GM21528 (cell line): ENCODE measurements around the gene GATA5.

Experiments
- ATAC-seq: cut with Tn5 transposase; IDR thresholded peaks from one replicate; pipeline ENCODE4 v1.9.1; 2021; ENCODE audit warnings: mild to moderate bottlenecking, moderate library complexity; ENCODE audit not compliant: unreplicated experiment, low FRiP score

The GATA5 gene

DNA sequence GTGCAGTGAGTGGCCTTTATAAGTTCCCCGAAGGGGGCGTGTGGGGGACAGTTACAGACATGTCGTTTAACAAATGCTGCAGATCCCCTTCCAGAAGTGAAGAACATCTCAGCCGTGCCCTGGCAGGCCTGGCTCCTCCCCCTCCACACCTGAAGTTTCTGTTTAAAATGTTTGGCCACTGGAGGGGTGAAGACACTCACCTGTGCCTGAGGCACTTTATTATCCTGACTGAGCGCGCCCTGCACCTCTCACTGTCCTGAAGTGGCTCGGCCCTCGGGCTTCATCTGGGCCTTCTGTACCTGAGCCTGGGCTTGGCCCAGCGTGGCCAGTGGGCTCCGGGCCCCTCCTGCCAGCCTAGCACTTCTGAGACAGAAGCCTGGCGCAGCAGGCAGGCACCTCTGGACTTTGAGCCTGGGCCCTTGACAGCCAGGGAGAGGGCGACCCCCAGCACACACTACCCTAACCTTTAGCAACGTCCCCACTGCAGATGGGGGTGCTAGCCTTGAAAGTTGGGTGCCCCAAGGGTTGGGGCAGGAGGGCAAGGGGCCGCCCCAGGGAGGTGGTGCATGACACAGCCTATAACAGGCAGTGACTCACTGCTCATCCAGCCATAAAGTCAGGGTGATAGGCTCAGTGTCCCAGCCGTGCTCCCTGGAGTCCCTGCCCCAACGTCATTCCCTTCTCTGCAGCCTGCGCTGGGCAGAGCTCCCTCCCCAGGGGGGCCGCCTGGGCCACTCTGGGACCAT lies 13.6 kb upstream of the GATA5 start:
- ATAC-seq, result no peak

DNA sequence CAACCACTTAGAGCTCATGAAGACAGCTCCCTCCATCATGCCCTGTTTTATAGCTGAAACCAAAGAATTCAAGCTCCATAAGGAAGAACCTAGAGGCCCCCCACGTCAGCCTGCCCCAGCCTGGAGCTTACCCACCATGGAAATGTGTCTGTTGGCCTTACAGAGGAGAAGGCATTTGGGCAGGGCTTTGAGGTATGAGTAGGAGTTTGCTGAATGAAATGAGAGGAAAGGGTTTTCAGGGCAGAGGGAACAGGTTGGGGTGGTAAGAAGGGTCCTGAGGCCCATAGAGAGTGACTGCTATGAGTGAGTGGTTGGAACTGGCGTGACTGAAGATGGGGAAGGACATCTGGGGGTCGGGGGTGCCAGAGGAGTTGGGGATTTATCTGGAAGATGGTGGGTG lies 12.7 kb upstream of the GATA5 start:
- ATAC-seq, result no peak

DNA sequence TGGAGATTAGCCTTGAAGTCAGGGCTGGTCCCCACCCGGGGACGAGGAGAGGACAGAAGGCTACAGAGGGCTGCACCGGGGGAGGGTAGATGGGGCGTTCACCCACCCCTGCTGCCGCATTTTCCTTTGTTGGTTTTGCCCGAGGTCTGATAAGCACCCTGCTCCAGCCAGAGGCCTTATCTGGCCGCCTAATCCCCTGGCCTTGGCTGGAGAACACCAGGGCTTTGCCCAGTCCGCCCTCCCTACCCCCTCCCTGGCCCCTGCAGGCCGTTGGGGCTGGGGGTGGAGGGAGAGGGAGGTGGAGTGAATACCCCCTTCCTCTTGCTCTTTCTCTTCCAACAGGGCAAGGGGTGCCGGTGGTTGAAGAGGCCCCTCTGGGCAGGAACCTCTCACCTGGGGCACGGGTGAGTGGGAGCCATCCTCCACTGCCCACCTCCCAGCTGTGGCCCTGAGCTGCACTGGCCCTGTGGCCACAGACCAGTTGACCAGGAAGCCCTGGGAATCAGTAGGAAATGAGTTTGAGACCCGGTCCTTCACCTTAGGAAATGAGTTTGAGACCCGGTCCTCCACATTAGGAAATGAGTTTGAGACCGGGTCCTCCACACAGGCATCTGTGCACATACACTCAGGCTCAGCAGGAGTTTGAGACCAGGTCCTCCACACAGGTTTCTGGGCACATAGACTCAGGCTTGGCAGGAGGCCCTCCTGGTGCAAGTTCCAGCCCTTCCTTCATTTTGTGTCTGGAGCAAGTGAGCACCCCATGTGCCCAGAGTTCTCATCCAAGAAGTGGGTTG lies 12.0 kb upstream of the GATA5 start:
- no peak for ATAC-seq

DNA sequence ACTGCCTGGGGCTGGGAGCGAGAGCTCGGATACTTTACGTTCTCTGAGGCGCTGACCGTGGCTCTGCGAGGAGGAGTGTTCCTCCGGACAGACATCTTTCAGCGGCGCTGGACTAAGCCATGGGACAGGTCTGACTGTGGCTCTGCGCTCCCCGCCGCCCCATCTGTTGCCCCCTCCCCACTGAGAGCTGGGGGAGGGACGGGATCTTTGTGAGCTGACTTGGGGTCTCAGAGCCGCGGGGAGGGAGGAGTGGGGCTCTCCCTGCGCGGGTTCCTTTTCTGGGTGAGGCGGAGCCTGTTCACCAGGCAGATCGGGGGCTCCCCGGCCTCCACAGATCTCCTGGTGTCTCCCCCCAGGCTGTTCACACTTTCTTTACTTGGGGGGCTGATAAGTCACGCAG lies 11.3 kb upstream of the GATA5 start:
- no peak for ATAC-seq

DNA sequence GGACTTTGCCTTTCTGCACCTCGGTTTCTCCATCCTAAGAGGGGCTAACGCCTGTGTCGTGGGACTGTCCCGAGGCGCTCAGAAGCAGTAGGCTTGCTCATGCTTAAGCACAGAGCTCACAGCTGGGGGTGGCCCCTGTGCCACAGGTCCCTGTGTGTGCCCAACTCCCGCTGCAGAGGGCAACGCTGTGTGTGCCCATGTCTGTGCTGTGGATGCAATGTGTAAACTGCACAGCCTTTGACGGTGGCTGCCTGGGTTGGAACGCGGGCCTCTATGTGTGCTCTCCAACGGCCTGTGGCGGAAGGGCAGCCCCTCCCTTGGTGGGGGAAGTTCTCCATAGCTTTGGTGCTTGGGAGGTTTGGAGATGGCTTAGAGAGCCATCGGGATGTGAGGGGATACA lies 10.7 kb upstream of the GATA5 start:
- no peak for ATAC-seq

DNA sequence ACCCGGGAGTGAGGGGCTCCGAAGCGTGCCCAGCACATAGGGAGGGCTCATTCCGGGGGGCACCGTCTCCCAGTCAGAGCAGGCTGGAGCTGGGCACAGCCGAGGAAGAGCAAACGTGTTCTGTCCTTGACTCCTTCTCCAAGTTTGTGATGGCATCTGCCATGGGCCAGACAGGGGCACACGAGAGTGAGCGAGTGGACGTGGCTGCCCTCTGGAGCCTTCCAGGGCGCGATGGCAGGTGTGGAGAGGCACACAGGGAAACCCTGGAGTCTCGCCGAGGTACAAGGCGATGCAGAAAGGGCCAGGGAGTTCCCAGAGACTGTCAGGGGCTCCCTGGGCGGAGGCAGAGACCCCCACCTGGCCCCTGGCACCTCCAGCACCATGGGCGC lies 9.9 kb upstream of the GATA5 start:
- no peak for ATAC-seq

DNA sequence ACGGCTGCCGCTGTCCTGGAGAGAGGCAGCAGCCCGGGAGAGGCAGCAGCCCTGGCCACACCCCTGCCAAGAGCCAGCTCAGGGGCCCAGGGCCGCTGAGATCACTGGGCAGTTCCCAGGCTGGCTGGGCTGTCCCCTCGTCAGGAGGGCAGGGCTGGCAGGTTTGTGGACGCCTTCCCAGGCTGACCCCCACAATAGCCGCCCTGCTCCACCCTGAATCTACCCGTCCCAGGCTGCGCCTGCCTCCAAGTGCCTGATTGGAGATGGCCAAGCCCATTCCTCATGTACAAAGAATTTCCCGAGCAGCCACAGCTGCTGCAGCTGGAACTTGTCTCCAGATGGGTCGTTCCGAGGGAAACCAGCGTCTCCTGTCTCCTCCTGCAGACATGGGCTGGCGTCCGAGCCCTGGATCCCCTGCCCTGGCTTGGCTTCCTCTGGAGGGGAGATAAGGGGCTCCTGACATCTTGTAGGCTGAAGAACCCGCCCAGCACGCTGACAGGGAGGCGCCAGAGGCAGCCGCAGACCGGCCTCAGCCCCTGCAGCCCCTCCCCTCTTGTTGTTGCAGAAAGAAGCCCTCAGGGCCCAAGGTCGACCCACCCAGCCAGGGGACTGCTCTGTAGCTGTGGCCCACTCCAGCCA lies 9.4 kb upstream of the GATA5 start:
- no peak for ATAC-seq

DNA sequence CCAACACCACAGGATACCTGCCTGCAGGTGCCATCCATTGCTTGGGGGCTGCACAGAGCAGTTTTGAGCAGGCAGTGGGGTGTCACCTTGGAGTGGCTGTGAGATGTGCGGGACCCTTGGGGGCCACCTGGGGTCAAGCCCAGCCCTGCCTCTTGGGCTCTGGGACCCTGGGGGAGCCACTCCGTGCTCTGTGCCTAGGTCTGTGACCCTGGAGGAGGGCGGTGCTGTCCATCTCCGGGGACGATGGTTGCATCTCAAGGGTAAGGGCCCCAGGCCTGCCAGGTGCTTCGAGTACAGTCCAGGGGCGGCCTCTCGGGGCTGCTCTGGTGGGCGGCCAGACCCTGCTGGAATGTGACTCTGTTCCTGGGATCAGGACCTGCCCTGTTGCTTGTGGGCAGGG lies 8.7 kb upstream of the GATA5 start:
- ATAC-seq, result no peak

DNA sequence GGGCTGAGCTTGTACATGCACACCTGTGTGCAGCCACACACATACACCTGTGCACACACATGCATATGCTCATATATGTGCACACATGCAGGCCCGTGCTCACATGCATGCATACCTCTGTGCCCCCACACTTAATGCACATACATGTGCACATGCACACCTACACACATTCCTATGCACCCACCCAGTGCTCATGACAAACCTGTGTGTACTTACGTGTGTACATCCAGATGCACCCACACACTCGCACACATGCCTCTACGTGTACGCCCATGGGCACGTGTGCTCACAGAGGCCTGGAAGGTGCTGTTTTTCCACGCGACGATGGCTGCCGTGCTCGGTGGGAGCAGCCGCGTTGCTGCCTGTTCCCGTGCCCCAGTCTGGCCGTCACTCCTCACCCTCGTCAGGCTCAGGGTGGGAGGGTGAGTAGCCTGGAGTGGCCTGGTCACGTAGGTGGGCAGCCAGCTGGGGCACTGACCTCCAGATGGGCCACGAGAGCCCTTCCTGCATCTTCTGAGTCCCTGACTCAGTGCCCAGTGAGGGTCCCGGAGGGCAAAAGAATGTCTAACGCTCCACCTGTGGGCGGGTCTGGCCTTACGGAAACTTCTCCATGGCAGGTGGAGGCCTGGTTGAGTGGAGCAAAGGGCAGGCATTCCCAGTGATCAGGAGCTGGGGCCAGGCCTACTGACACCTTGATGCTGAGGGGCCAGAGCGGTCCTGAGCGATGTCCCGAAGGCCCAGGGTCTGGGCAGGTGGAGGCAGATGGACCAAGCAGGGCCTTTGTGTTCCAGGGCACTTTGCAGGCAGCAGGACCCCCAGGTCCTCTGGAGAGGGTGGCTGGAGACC lies 8.0 kb upstream of the GATA5 start:
- ATAC-seq, result no peak

DNA sequence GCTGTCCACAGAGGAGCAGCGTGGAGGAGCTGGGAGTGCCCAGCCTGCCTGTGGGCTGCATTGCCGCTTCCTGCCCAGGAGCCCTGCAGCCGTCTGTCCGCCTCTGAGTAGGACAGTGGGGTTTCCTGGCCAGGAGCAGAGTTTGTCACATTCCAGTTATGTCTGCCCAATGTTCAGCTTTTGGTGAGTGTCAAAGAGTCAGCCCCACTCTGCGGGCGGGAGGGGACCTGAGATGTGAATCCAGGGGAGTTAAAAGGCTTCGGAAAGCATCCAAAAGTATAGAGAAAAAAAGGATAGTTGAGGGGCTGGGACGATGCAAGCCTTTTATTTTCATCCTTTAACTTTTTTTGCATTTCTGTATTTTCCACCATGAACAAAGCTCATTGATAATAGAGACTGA lies 7.2 kb upstream of the GATA5 start:
- no peak for ATAC-seq

DNA sequence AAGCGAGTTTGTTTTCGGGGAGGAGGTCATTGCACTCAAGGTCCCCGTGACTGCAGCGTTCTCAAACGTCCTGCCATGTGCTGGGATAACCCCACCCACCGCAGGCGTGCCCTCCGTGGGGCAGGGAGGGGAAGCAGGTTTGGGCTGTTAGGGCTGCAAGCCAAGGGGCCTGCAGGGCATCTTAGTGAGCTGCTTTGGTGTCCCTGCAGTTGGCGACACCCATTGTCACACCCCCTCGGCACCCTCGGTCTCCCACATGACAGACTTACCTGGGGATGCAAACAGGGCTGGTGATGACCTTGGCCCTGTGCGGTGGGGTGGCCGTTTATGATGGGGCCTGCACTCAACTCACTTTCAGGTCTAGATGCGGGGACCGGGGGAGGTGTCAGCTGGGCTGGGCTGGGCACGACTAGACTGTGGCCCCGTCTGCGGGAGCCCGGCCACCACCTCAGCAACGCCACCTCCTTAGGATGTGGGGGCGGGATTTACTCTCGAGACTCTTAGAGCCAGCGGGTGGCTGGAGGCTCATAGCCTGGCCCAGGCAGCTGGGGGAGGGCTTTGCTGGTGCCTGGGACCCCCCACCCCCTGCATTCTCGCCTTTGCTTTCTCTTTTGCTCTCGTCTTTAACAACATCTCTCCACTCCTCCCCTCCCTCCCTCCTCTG lies 6.5 kb upstream of the GATA5 start:
- no peak for ATAC-seq

DNA sequence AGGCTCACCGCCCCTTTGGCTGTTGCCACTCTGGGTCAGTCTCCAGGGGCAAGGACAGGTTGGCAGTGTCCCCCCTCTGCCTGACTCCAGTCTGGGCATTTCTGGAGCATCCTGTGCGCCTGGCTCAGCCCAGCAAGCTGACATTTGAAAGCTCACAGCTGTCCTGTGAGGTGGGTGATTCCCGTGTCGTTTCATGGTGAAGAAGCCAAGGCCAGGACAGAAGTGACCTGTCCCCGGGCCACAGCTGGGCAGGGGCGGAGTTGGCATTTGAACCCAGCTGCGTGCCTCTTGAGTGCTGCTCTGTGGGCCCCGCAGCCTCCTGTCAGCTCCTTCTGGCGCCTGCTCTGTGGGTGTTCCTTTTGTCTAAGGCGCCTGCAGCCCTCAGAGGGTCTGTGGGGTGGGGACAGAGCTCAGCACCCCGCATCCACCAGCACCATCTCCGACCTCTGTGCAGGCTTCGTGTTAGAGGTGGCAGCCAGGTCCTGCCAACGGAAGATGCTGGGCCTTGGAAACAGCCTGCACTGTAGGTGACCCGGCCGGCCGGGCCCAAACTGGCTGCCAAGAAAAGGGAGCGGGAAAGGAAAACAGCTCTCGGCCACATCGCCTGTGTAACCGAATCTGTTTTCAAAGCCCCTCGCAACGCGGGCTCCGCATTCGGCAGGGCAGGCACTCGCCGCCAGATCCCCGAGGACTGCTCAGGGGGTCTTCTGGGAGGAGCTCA lies 5.8 kb upstream of the GATA5 start:
- no peak for ATAC-seq

DNA sequence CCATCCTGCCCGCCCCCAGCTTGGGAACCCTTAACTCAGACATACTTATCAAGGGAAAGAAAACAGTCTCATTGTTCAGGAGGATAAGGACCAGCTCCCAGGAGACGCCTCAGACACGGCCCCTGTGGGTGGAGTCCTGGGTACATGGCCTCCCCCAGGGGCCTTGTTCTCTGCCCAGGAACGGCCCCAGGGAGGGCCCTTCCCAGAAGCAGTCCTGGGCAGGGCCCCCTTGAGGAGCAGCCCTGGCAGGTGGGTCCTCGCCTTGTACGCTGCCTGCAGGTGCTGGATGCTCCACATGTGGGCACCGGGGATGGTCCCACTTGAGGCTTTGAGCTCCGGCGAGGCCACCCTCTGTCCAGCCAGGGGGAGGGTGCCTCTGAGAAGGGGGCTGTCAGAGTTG lies 4.5 kb upstream of the GATA5 start:
- no peak for ATAC-seq

DNA sequence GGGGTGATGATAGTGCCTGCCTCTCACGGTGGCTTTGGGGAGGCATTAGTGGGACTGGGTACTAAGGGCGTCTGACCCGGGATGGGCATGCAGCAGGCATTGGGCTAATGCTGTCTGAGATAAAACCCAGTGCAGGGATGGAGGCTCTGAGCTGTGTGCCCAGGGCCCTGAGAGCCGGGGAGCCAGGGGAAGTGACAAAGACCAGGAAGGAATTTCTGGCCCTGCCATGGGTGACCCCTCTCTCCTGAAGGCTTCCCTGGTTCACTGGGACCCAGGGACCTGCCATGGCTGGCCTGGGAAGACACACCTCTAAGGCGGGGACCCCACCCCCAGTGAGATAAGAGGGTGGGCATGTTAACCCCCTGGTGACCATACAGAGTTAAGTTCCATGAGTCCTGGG lies 3.9 kb upstream of the GATA5 start:
- ATAC-seq, result no peak

DNA sequence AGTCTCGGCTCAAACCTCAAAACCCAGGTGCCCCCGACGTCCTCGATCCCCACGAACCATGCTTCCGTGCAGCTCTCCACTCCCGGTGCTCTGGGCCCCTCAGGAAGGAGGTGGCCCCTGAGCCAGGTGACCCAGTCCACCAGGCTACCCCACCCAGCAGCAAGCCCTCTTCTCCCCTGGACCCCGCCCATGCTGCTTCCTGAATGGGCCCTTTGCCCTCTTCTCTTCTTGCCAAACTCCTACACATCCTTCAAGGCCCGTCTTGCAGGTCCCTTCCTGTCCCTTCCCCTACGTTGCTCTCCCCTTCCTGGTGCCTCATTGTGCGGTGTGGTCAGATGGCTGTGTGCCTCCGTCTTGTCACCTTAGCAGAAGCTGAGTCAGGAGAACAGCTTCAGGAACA lies 3.4 kb upstream of the GATA5 start:
- no peak for ATAC-seq

DNA sequence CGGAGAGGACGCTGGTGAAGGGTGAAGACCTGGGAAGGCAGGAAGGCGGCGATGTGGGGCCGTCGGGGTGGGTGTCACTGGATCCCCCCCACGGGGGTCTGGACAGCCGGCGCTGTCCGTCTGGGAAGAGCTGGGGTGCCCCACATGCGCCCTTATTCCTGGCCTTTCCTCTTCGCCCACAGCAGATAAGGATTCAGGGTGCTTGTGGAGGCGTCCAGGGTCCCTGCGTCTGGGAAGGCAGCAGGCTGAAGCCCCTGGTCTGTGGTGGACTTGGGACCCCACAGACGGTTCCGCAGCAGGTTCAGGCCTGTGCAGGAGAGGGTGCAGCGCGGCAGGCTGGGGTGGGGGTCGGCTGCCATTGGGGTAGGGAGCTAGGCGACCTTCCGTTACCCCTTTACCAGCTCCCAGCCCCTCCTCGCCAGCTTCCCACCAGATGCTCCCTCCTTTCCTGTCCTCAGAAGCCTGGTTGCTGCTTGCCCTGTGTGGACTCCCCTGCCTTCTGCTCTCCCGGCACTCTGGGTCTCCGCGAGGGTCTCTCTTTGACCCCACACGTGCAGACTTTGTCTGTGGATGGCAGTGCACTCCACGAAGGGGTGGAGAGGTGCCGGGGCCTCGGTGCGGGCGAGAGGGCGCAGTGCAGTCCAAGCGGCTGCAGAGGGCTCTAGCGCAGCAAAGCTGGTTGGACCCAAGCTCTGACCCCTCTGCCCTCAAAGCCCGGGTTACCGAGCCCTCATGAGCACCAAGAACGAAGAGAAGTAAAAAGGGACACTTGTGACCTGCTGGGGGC lies 2.1 kb upstream of the GATA5 start:
- ATAC-seq, result no peak

DNA sequence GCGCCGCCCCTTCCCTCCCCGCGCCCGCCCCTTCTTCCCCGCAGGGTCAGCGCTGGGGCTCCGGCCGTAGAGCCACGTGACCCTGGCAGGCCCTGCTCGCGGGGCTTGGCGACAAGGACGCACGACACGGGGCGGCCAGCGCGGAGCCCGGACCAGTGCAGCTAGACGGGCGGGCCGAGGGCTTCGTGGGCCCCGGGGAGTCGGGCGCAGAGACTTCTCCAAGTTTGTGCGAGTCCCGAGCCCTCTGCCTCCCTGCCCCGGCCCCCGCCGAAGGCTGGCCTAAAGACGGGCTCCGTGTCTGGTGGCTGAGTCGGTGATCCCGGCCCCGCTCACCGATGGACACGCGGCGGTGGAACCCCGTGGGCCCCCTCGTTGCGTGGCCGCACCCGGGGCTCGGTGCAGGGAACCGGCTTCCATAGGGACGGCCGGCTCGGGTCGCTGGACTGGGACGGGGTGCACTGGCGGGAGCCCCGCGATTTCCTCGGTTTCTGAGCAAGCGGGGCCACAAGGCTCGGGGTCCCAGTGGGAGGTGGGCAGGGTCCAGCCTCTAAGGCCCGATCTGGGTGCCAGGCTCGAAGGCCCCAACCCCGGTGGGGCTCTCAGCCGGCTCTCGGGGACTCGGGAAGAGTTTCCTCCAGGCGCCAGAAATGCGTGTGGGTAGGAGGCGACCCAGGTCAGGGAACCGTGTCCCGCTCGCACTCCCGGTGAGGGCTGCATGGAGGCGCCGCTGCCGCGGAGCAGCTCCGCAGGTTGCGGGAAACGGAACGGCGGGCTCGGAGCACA lies 452 bp upstream of the GATA5 start:
- ATAC-seq, result no peak
